PC-3 (cell line): ENCODE data around the gene SYNPO. TPM values are rescaled to one million over a fixed set of nuclear protein-coding genes. Genes with fewer than 3 reads are reported as not detected.

Experiments used
- ATAC-seq: fragments of 200-7000 bp; cut with Tn5 transposase; 2 replicates; pipeline ENCODE4 v1.9.1; 2020; ENCODE audit warnings: mild to moderate bottlenecking, moderate library complexity
- BruUV-seq: library from RNA; stranded (reverse); fragments of 400-500 nt; replicated peaks from 2 replicates; lab custom pipeline; 2021; lab: Mats Ljungman, UMichigan
- CTCF ChIA-PET: fragments of 300-600 bp; sonication (Branson Sonifier 250); formaldehyde crosslinking; loops from one replicate; lab custom pipeline; 2022; ENCODE audit warnings: antibody characterized with exemption; lab: Charles Lee
- POLR2A ChIA-PET: fragments of 300-600 bp; sonication (Branson Sonifier 250); formaldehyde crosslinking; loops from one replicate; lab custom pipeline; 2022; ENCODE audit warnings: antibody characterized with exemption; ENCODE audit not compliant: unreplicated experiment; lab: Charles Lee
- DNase-seq: peaks from one replicate; pipeline ENCODE4 v3.0.0-alpha.2; 2015
- H2AFZ ChIP-seq: fragments of 300-600 bp; sonication (generic); 2 replicates; pipeline ENCODE4 v1.6.0; 2016; ENCODE audit warnings: antibody characterized with exemption, low read length
- H3F3A ChIP-seq: fragments of 300-600 bp; sonication (generic); one replicate; pipeline ENCODE4 v1.6.0; 2017; ENCODE audit warnings: antibody characterized with exemption, low read length, control low read depth, mild to moderate bottlenecking; ENCODE audit not compliant: unreplicated experiment
- H3K27ac ChIP-seq: fragments of 300-600 bp; sonication (generic); 2 replicates; pipeline ENCODE4 v1.5.1; 2016; ENCODE audit warnings: mild to moderate bottlenecking, low read length
- H3K27me3 ChIP-seq: fragments of 300-600 bp; sonication (generic); 2 replicates; pipeline ENCODE4 v1.6.1; 2016; ENCODE audit warnings: low read length, mixed read lengths
- H3K36me3 ChIP-seq: fragments of 300-600 bp; sonication (generic); 2 replicates; pipeline ENCODE4 v1.6.1; 2016; ENCODE audit warnings: low read depth, mixed run types, low read length, mixed read lengths
- H3K4me1 ChIP-seq: fragments of 300-600 bp; sonication (generic); 2 replicates; pipeline ENCODE4 v1.5.1; 2016; ENCODE audit warnings: low read length; ENCODE audit not compliant: insufficient read depth
- H3K4me2 ChIP-seq: fragments of 300-600 bp; sonication (generic); 2 replicates; pipeline ENCODE4 v1.6.0; 2016; ENCODE audit warnings: low read length
- H3K4me3 ChIP-seq: fragments of 300-600 bp; sonication (generic); 2 replicates; pipeline ENCODE4 v1.5.1; 2016; ENCODE audit warnings: mild to moderate bottlenecking, low read length, mixed read lengths
- H3K79me2 ChIP-seq: fragments of 300-600 bp; sonication (generic); 2 replicates; pipeline ENCODE4 v1.6.1; 2017; ENCODE audit warnings: low read length, mixed read lengths
- H3K9ac ChIP-seq: fragments of 300-600 bp; sonication (generic); 2 replicates; pipeline ENCODE4 v1.6.0; 2016; ENCODE audit warnings: mild to moderate bottlenecking, low read length
- H3K9me2 ChIP-seq: fragments of 300-600 bp; sonication (generic); replicated peaks from 2 replicates; pipeline ENCODE4 v1.6.1; 2016; ENCODE audit warnings: mixed run types, low read length, mixed read lengths
- H3K9me3 ChIP-seq: fragments of 300-600 bp; sonication (generic); 2 replicates; pipeline ENCODE4 v1.6.1; 2016; ENCODE audit warnings: low read length, mixed read lengths
- H4K20me1 ChIP-seq: fragments of 300-600 bp; sonication (generic); 2 replicates; pipeline ENCODE4 v1.6.1; 2016; ENCODE audit warnings: low read length, mixed read lengths
- EZH2 ChIP-seq: fragments of 300-600 bp; sonication (generic); IDR thresholded peaks from one replicate; pipeline ENCODE4 v1.6.1; 2017; ENCODE audit warnings: antibody characterized with exemption, mild to moderate bottlenecking, low read length; ENCODE audit not compliant: unreplicated experiment
- EZH2phosphoT487 ChIP-seq: fragments of 300-600 bp; sonication (generic); IDR thresholded peaks from 2 replicates; pipeline ENCODE4 v1.6.1; 2018; ENCODE audit warnings: mild to moderate bottlenecking, antibody characterized with exemption, low read length, borderline replicate concordance
- intact Hi-C: fragments of 100-400 bp; cut with micrococcal nuclease; formaldehyde crosslinking; loops from 2 replicates; pipeline ENCODE4 v1.9.0; 2023
- total RNA-seq: library from RNA; depleted of rRNA; stranded (reverse); fragments of >200 nt; gene quantifications from 2 replicates; pipeline ENCODE4 v1.2.3, GENCODE V29; 2014
- TF ChIP-seq, protein P1 (sequence below): fragments of 300-600 bp; sonication (generic); conservative IDR thresholded peaks from 2 replicates; pipeline ENCODE4 v1.5.1; 2017; ENCODE audit warnings: antibody characterized with exemption, low read depth, mild to moderate bottlenecking, low read length

SYNPO gene
- total RNA-seq, 1 experiment from 2014 or later = 5.3 TPM

DNA sequence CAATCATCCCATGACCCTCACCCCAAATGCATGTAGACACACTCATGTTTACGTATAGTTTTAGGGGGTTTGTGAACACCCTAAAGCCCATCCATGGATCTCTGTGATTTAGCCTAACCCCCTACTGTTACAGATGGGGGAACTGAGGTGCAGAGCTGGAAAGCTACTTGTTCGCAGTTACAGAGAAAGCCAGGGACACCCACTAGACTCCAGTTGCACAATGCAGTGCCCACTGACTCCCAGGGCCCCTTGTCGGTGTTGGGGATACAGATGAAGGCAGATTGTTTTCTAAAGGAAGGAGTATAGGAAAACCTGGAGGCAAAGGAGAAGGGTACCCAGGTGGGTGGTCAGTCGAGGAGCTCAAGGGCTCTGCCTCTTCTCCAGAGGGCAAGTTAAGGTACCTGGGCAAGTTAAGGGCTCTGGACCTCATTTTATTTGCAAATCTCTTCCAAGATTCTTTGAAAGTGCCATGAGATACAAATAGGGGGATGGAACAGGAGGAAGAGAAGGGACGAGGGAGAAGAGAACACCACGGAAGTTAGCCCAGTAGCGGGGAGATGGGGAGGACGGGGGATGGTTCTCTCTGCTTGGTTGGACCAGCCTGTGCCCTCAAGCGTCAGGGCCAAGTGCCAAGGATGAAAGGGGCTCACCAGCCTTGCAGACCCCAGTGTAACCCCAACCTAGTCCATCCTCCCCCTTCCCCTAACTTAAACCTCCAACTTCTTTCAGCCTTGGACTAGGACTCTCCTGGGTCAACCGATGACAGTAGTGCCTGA lies 21.5 kb downstream of the SYNPO start:
- TF ChIP-seq EZH2 (no peak), EZH2phosphoT487 (no peak)
- TF ChIP-seq, protein P1, sequence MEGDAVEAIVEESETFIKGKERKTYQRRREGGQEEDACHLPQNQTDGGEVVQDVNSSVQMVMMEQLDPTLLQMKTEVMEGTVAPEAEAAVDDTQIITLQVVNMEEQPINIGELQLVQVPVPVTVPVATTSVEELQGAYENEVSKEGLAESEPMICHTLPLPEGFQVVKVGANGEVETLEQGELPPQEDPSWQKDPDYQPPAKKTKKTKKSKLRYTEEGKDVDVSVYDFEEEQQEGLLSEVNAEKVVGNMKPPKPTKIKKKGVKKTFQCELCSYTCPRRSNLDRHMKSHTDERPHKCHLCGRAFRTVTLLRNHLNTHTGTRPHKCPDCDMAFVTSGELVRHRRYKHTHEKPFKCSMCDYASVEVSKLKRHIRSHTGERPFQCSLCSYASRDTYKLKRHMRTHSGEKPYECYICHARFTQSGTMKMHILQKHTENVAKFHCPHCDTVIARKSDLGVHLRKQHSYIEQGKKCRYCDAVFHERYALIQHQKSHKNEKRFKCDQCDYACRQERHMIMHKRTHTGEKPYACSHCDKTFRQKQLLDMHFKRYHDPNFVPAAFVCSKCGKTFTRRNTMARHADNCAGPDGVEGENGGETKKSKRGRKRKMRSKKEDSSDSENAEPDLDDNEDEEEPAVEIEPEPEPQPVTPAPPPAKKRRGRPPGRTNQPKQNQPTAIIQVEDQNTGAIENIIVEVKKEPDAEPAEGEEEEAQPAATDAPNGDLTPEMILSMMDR = no peak
- ChIA-PET CTCF (no interaction called here), POLR2A (no interaction called here)
- intact Hi-C loops = no loop called here
- no peaks in the 10 kb centered on the region for H3F3A ChIP-seq
- DNase-seq (no peak), ATAC-seq (no peak)
- no peaks in the 10 kb centered on the region; the same call in 1 of the 2 replicates for H3K27me3 ChIP-seq
- H3K4me1 ChIP-seq = no peaks in the 10 kb centered on the region
- no TSS peak for BruUV-seq
- no peaks in the 10 kb centered on the region for H3K79me2 ChIP-seq
- no peak overlapping the region for H3K9ac ChIP-seq
- no peaks in the 10 kb centered on the region for H3K9me2 ChIP-seq
- no peaks in the 10 kb centered on the region for H3K9me3 ChIP-seq
- H4K20me1 ChIP-seq = no peaks in the 10 kb centered on the region
- no peak overlapping the region for H3K4me3 ChIP-seq
- H3K27ac ChIP-seq = no peak overlapping the region
- no peak overlapping the region for H3K4me2 ChIP-seq
- no peak overlapping the region for H2AFZ ChIP-seq
- no peaks in the 10 kb centered on the region for H3K36me3 ChIP-seq

DNA sequence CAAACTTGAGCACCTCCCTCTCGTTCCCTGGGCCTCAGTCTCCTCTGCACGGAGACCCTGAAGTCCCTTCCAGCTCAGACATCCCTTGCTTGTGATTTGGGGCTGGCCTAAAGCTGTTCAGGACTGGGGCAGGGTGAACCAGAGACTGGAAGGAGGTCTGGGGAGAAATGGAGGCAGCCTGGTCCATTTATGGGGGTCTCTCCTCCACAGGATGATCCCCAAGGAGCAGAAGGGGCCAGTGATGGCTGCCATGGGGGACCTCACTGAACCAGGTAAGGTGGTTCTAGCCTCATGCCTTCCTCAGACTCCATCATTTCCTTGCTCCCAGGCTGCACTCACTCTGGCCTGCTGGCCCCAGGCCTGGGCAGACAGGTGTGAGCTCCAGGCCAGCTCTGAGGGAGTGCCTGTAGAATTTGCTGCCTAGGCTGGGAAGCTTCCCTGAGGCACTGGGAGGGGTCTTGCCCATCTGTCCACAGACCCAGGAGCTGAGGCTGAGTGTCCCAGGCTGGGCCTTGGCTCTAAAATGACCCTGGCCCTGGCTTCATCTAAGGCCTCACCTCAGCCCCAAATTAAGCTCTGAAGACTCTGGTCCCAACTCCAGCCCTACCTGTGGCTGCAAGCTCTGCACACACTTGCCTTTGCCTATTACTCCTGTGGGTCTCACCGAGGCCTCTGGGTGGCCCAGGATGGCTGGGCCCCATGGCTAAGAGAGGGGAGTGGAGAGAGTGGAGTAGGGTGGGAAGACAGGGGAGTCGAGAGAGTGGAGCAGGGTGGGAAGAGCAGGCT lies 22.5 kb downstream of the SYNPO start:
- Histone ChIP-seq H3K9me2 (no peaks in the 10 kb centered on the region), H2AFZ (no peak overlapping the region), H3K79me2 (no peaks in the 10 kb centered on the region), H3F3A (no peaks in the 10 kb centered on the region), H3K9ac (no peak overlapping the region), H3K4me2 (no peak overlapping the region), H3K27me3 (no peaks in the 10 kb centered on the region; the same call in 1 of the 2 replicates), H3K36me3 (no peaks in the 10 kb centered on the region), H3K4me1 (no peaks in the 10 kb centered on the region), H3K9me3 (no peaks in the 10 kb centered on the region), H4K20me1 (no peaks in the 10 kb centered on the region), H3K27ac (no peak overlapping the region), H3K4me3 (no peak overlapping the region)
- TF ChIP-seq EZH2phosphoT487 (no peak), EZH2 (no peak)
- TF ChIP-seq, protein P1 = no peak
- intact Hi-C loops = no loop called here
- BruUV-seq = no TSS peak
- ChIA-PET POLR2A (no interaction called here), CTCF (no interaction called here)
- no peak for DNase-seq
- peak; percentile 10; the same call in 1 of the 2 replicates for ATAC-seq
